Neuronal stem cell (in vitro differentiated cells): ENCODE results near the gene PHLDA1.

Experiments used
- DNase-seq: peaks from one replicate; pipeline ENCODE4 v3.0.0-alpha.2; 2013; ENCODE audit warnings: low spot score
- H2AFZ ChIP-seq: one replicate; pipeline ENCODE4 v1.6.1; 2013; ENCODE audit warnings: mild to moderate bottlenecking, low read length, inconsistent platforms
- H2AK5ac ChIP-seq: 2 replicates; pipeline ENCODE4 v1.6.1; 2013; ENCODE audit warnings: low read depth, mild to moderate bottlenecking, inconsistent platforms, low read length, moderate library complexity, mixed read lengths
- H2BK120ac ChIP-seq: 2 replicates; pipeline ENCODE4 v1.6.1; 2013; ENCODE audit warnings: low read depth, mild to moderate bottlenecking, inconsistent platforms, low read length, moderate library complexity, mixed read lengths
- H2BK12ac ChIP-seq: one replicate; pipeline ENCODE4 v1.6.1; 2013; ENCODE audit warnings: low read length, inconsistent platforms
- H2BK15ac ChIP-seq: 2 replicates; pipeline ENCODE4 v1.6.1; 2013; ENCODE audit warnings: mild to moderate bottlenecking, low read length, inconsistent platforms, mixed read lengths
- H2BK5ac ChIP-seq: one replicate; pipeline ENCODE4 v1.6.1; 2013; ENCODE audit warnings: inconsistent platforms, mild to moderate bottlenecking, low read length, moderate library complexity
- H3K14ac ChIP-seq: one replicate; pipeline ENCODE4 v1.6.1; 2013; ENCODE audit warnings: low read length, inconsistent platforms
- H3K18ac ChIP-seq: 2 replicates; pipeline ENCODE4 v1.6.1; 2013; ENCODE audit warnings: low read length, inconsistent platforms
- H3K23ac ChIP-seq: 2 replicates; pipeline ENCODE4 v1.6.1; 2013; ENCODE audit warnings: low read depth, mild to moderate bottlenecking, mixed read lengths, low read length, inconsistent platforms; ENCODE audit not compliant: poor library complexity
- H3K27ac ChIP-seq: replicated peaks from 3 replicates; pipeline ENCODE4 v1.5.1; 2013; ENCODE audit warnings: low read length, inconsistent platforms
- H3K27me3 ChIP-seq, 3 experiments: 2 replicates each; pipeline ENCODE4 v1.6.1; 2013; ENCODE audit warnings: low read length in 3 of 3, mild to moderate bottlenecking in 2 of 3, inconsistent platforms in 1 of 3, low read depth in 1 of 3, mixed read lengths in 1 of 3, moderate library complexity in 1 of 3; ENCODE audit not compliant: control insufficient read depth in 3 of 3, insufficient read depth in 3 of 3
- H3K36me3 ChIP-seq, 2 donors: replicated peaks in 1 of 2; 2 replicates each; pipeline ENCODE4 v1.6.1; 2013; ENCODE audit warnings: low read length in 2 of 2; ENCODE audit not compliant: control insufficient read depth in 2 of 2, insufficient read depth in 2 of 2
- H3K4ac ChIP-seq: 2 replicates; pipeline ENCODE4 v1.6.1; 2013; ENCODE audit warnings: inconsistent platforms, mild to moderate bottlenecking, low read length, moderate library complexity
- H3K4me1 ChIP-seq, 2 donors: 1 replicate in 1 of 2; 2 replicates in 1 of 2; pipeline ENCODE4 v1.6.1; 2013; ENCODE audit warnings: low read length in 2 of 2, low read depth in 1 of 2; ENCODE audit not compliant: control insufficient read depth in 2 of 2, insufficient read depth in 1 of 2
- H3K4me2 ChIP-seq: one replicate; pipeline ENCODE4 v1.6.1; 2013; ENCODE audit warnings: mild to moderate bottlenecking, low read length, inconsistent platforms; ENCODE audit not compliant: insufficient read depth, poor library complexity, severe bottlenecking
- H3K4me3 ChIP-seq, 2 donors: 2 replicates each; pipeline ENCODE4 v1.5.1; 2013; ENCODE audit warnings: low read length in 2 of 2, mild to moderate bottlenecking in 2 of 2, inconsistent platforms in 1 of 2, moderate library complexity in 1 of 2
- H3K79me1 ChIP-seq: one replicate; pipeline ENCODE4 v1.6.1; 2013; ENCODE audit warnings: low read depth, mild to moderate bottlenecking, inconsistent platforms, low read length, moderate library complexity
- H3K9ac ChIP-seq: one replicate; pipeline ENCODE4 v1.6.1; 2013; ENCODE audit warnings: mild to moderate bottlenecking, low read depth, low read length, inconsistent platforms; ENCODE audit not compliant: poor library complexity
- H3K9me3 ChIP-seq, 2 donors: replicated peaks in 1 of 2; 2 replicates each; pipeline versions ENCODE3 to v1.6.1; 2013; ENCODE audit warnings: low read length in 2 of 2, mild to moderate bottlenecking in 2 of 2, inconsistent platforms in 1 of 2, low read depth in 1 of 2, mixed read lengths in 1 of 2, moderate library complexity in 1 of 2; ENCODE audit not compliant: control insufficient read depth in 2 of 2, insufficient read depth in 1 of 2
- H4K8ac ChIP-seq: one replicate; pipeline ENCODE4 v1.6.1; 2013; ENCODE audit warnings: low read depth, mild to moderate bottlenecking, inconsistent platforms, low read length, moderate library complexity
- H4K91ac ChIP-seq: one replicate; pipeline ENCODE4 v1.6.1; 2013; ENCODE audit warnings: low read length, low read depth, mild to moderate bottlenecking, inconsistent platforms; ENCODE audit not compliant: poor library complexity
- WGBS, 2 donors: extraction: QIAGEN DNeasy Blood & Tissue Kit; methylation state at CpG; one replicate each; pipeline ENCODE4 v1.1.7; 2013; ENCODE audit warnings: missing lambda C conversion rate in 2 of 2, mixed read lengths in 1 of 2; ENCODE audit not compliant: insufficient read length in 2 of 2, insufficient replicate concordance in 1 of 2; ENCODE audit errors: extremely low coverage in 2 of 2; 5-methylcytosine and 5-hydroxymethylcytosine counted together

Gene PHLDA1

DNA sequence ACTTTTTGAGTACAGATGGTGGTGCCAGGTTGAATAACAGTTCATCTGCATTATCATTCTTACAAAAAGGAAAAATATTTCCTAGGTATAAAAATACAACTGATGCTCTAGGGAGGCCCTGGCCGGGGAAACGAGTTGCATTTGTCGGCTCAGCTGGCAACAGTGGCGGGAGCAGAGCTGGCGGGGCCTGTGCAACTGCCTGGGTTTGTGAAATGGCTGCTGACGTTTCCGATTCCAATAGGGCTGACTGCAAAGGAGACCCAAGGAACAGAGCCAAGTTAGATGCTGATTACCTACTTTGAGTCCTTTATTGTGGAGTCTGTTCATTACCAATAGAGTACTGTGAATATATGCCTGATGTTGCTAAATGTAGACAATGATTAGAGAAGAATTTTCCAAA is 25.8 kb upstream of the PHLDA1 start:
- peaks cover 5% of the 10 kb centered on the region for H3K79me1 ChIP-seq
- H3K4me2 ChIP-seq: no peak overlapping the region
- no peak overlapping the region for H3K4me3 ChIP-seq
- H3K4ac ChIP-seq: no peak overlapping the region
- H3K14ac ChIP-seq: no peak overlapping the region
- H4K91ac ChIP-seq: no peak overlapping the region
- no peak overlapping the region for H3K9ac ChIP-seq
- no peak overlapping the region for H3K23ac ChIP-seq
- H2BK120ac ChIP-seq: no peak overlapping the region
- no peak overlapping the region for H3K18ac ChIP-seq
- no peak overlapping the region for H2AFZ ChIP-seq
- H3K27ac ChIP-seq: no peak overlapping the region
- no CpG with 5 or more reads among the region's 7 CpGs for WGBS, 2 donors
- no peak overlapping the region for H2AK5ac ChIP-seq
- H3K4me1 ChIP-seq: peaks cover 0 to 3% of the 10 kb centered on the region in 2 donors
- H3K27me3 ChIP-seq: no peaks in the 10 kb centered on the region
- no peak overlapping the region for H2BK15ac ChIP-seq
- H4K8ac ChIP-seq: no peak overlapping the region
- H3K36me3 ChIP-seq: peaks cover 17 to 100% of the 10 kb centered on the region in 2 donors
- H2BK5ac ChIP-seq: no peak overlapping the region
- DNase-seq: no peak
- no peaks in the 10 kb centered on the region for H3K9me3 ChIP-seq
- H2BK12ac ChIP-seq: no peak overlapping the region

DNA sequence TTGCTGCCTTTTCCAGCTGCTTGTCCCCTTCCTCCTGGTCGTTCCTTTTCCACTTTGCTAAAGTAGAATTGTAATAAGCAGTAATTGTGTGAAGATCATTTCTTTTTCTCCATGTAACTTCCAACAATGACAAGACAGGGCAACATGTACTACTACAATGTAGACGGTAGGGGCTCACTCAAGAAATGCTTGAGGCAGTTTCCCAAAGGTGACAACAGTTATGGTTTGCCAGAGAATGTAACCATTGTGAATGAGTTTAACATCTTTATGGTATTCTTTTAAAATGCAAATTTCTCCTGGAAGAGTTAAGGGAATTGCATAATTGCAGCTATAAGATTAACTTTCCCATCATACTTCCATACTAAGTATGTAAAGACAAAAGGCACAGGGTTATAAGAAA is 23.8 kb upstream of the PHLDA1 start:
- H3K18ac ChIP-seq: no peak overlapping the region
- H2BK12ac ChIP-seq: no peak overlapping the region
- H3K36me3 ChIP-seq: peaks cover 17 to 100% of the 10 kb centered on the region in 2 donors
- no CpG with 5 or more reads among the region's 2 CpGs for WGBS, 2 donors
- H3K27ac ChIP-seq: no peak overlapping the region
- no peak for DNase-seq
- H3K4me2 ChIP-seq: no peak overlapping the region
- H3K4me3 ChIP-seq: no peak overlapping the region
- no peak overlapping the region for H3K4ac ChIP-seq
- no peak overlapping the region for H4K91ac ChIP-seq
- H3K9me3 ChIP-seq: no peaks in the 10 kb centered on the region
- no peaks in the 10 kb centered on the region for H3K79me1 ChIP-seq
- no peak overlapping the region for H2BK5ac ChIP-seq
- H3K23ac ChIP-seq: no peak overlapping the region
- no peaks in the 10 kb centered on the region for H3K27me3 ChIP-seq
- no peak overlapping the region for H4K8ac ChIP-seq
- no peak overlapping the region for H2BK15ac ChIP-seq
- no peak overlapping the region for H3K14ac ChIP-seq
- no peak overlapping the region for H2BK120ac ChIP-seq
- H3K4me1 ChIP-seq: no peaks in the 10 kb centered on the region
- H2AK5ac ChIP-seq: no peak overlapping the region
- no peak overlapping the region for H3K9ac ChIP-seq
- H2AFZ ChIP-seq: no peak overlapping the region

DNA sequence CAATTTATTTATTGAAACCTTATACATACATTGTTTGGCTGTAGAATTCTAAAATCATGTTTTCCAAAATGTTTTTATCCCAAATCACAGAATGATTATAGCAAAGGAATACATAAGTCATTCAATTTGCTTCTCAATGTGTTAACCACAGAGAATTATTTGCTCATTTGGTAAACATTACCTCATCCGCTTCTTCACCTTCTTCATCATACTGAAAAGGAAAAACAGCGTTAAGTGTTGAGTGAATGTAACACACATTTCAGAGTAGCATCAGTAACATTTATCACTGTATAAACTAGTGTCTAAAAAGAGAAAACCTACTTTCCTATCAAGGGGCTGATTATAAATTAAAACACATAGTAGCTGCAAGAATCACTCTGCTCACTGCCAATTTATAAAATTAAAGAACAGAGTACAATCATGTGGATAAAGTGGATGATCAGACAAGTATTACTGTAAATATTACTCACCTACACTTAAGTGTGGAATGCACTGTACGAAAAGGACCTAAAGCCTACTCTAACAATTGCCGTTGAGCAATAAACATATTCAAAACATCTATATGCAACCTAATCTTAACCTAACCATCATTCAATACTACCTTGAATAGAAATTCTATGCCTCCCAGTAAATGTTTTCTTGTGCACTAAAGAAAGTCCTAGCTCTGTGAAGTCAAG is 18.1 kb upstream of the PHLDA1 start:
- Histone ChIP-seq H3K9me3 (no peaks in the 10 kb centered on the region), H2AFZ (no peak overlapping the region), H3K14ac (no peak overlapping the region), H2AK5ac (no peak overlapping the region), H2BK12ac (no peak overlapping the region), H4K8ac (no peak overlapping the region), H4K91ac (no peak overlapping the region), H3K27me3 (no peaks in the 10 kb centered on the region), H3K27ac (no peak overlapping the region), H3K18ac (no peak overlapping the region), H3K79me1 (no peaks in the 10 kb centered on the region), H2BK15ac (no peak overlapping the region), H3K4me2 (no peak overlapping the region), H3K4me3 (no peak overlapping the region), H3K4me1 (no peaks in the 10 kb centered on the region), H3K36me3 (peaks cover 12 to 100% of the 10 kb centered on the region in 2 donors), H2BK5ac (no peak overlapping the region), H3K23ac (no peak overlapping the region), H3K9ac (no peak overlapping the region), H3K4ac (no peak overlapping the region), H2BK120ac (no peak overlapping the region)
- no peak for DNase-seq
- WGBS, 2 donors: no CpG with 5 or more reads among the region's 4 CpGs

DNA sequence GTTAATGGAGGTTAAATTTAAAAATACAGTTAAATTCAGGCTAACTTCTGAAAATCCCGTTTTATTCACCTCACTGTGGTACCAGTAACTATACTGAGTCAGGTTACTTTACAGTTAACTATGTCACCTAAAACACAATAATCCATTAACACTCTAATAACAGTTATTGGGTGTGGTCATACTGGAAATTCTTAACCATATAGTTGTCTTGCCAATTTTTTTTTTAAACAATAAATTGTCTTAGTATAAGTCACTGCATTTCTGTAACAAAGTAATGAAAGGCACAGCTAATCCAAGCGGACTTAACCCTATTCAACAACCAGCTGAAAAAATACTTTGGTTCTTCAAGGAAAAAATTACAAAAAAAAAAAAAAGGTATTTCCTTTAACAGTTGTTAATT is 16.2 kb upstream of the PHLDA1 start:
- H2BK120ac ChIP-seq: no peak overlapping the region
- no peak overlapping the region for H4K8ac ChIP-seq
- no peak overlapping the region for H3K4me3 ChIP-seq
- no peak overlapping the region for H3K4ac ChIP-seq
- H2BK5ac ChIP-seq: no peak overlapping the region
- no peak overlapping the region for H3K27ac ChIP-seq
- no peak overlapping the region for H2AFZ ChIP-seq
- no peak overlapping the region for H3K4me2 ChIP-seq
- no peak overlapping the region for H2AK5ac ChIP-seq
- H2BK15ac ChIP-seq: no peak overlapping the region
- H3K14ac ChIP-seq: no peak overlapping the region
- H3K36me3 ChIP-seq: peaks cover 11 to 100% of the 10 kb centered on the region in 2 donors
- H3K23ac ChIP-seq: no peak overlapping the region
- DNase-seq: no peak
- H3K4me1 ChIP-seq: no peaks in the 10 kb centered on the region
- no peaks in the 10 kb centered on the region for H3K9me3 ChIP-seq
- no peaks in the 10 kb centered on the region for H3K79me1 ChIP-seq
- no CpG with 5 or more reads among the region's 2 CpGs for WGBS, 2 donors
- H4K91ac ChIP-seq: no peak overlapping the region
- no peak overlapping the region for H2BK12ac ChIP-seq
- no peak overlapping the region for H3K9ac ChIP-seq
- H3K18ac ChIP-seq: no peak overlapping the region
- H3K27me3 ChIP-seq: no peaks in the 10 kb centered on the region
